Endothelial cell of umbilical vein (primary cell): ENCODE results near the gene CCR9. TPM values are rescaled to one million over a fixed set of nuclear protein-coding genes. Genes with fewer than 3 reads are reported as not detected.

Source experiments
- BruUV-seq: library from RNA; stranded (reverse); fragments of 400-500 nt; replicated peaks from 2 replicates; lab custom pipeline; 2021; lab: Mats Ljungman, UMichigan
- CTCF ChIA-PET: fragments of 300-600, 350-600 bp; sonication (Branson Sonifier 250); formaldehyde crosslinking; loops from one replicate; lab custom pipeline; 2021; ENCODE audit warnings: antibody characterized with exemption, inconsistent platforms; lab: Charles Lee
- POLR2A ChIA-PET: fragments of 300-600, 350-600 bp; sonication (Branson Sonifier 250); formaldehyde crosslinking; loops from one replicate; lab custom pipeline; 2021; ENCODE audit warnings: antibody characterized with exemption, inconsistent platforms; lab: Charles Lee
- DNase-seq: peaks from one replicate; pipeline ENCODE4 v3.0.0-alpha.2; 2011; ENCODE audit warnings: low read depth, low spot score
- FAIRE-seq: peaks from 2 replicates; lab custom pipeline; 2011; peaks lifted over from hg19 to GRCh38; lab: Jason Lieb, UNC
- H2AFZ ChIP-seq: 2 replicates; pipeline ENCODE4 v1.6.0; 2012; ENCODE audit warnings: low read depth, low read length, control low read depth, inconsistent platforms
- H3K27ac ChIP-seq: 2 replicates; pipeline ENCODE4 v1.5.1; 2011; ENCODE audit warnings: low read depth, mild to moderate bottlenecking, control low read depth, low read length, moderate library complexity; ENCODE audit not compliant: insufficient read depth
- H3K27me3 ChIP-seq, 2 experiments: 2 replicates each; pipeline versions ENCODE4 v1.6.0 to v1.6.1; 2011; ENCODE audit warnings: low read length in 2 of 2, mixed read lengths in 1 of 2; ENCODE audit not compliant: control insufficient read depth in 2 of 2, insufficient read depth in 2 of 2
- H3K36me3 ChIP-seq, 2 experiments: 2 replicates in 1 of 2; 3 replicates in 1 of 2; pipeline ENCODE4 v1.5.1; 2011; ENCODE audit warnings: low read length in 2 of 2, mild to moderate bottlenecking in 1 of 2, moderate library complexity in 1 of 2; ENCODE audit not compliant: control insufficient read depth in 2 of 2, insufficient read depth in 2 of 2; ENCODE audit errors: extremely low read depth in 1 of 2
- H3K4me1 ChIP-seq: 3 replicates; pipeline ENCODE4 v1.5.1; 2011; ENCODE audit warnings: mild to moderate bottlenecking, low read length; ENCODE audit not compliant: control insufficient read depth, insufficient read depth; ENCODE audit errors: extremely low read depth
- H3K4me2 ChIP-seq: 2 replicates; pipeline ENCODE4 v1.6.1; 2011; ENCODE audit warnings: low read length, control low read depth, mixed read lengths; ENCODE audit not compliant: insufficient read depth
- H3K4me3 ChIP-seq, 3 experiments: fragments of 200-600 bp in 1 of 3; sonication (generic), shearing (Covaris generic) in 1 of 3; replicated peaks in 1 of 3; 2 replicates each; pipeline ENCODE4 v1.5.1; 2011 to 2016; ENCODE audit warnings: control low read depth in 3 of 3, low read length in 3 of 3, mild to moderate bottlenecking in 2 of 3, inconsistent platforms in 1 of 3, low read depth in 1 of 3, moderate library complexity in 1 of 3; ENCODE audit not compliant: insufficient read depth in 1 of 3
- H3K79me2 ChIP-seq: 2 replicates; pipeline ENCODE4 v1.6.0; 2012; ENCODE audit warnings: low read length, inconsistent platforms; ENCODE audit not compliant: control insufficient read depth, insufficient read depth
- H3K9ac ChIP-seq: replicated peaks from 2 replicates; pipeline ENCODE3; 2011; ENCODE audit warnings: low read length, control low read depth; ENCODE audit not compliant: insufficient read depth; ENCODE audit errors: extremely low read depth
- H3K9me1 ChIP-seq: replicated peaks from 3 replicates; pipeline ENCODE4 v1.6.0; 2011; ENCODE audit warnings: mild to moderate bottlenecking, low read length; ENCODE audit not compliant: control insufficient read depth, insufficient read depth; ENCODE audit errors: extremely low read depth
- H3K9me3 ChIP-seq: replicated peaks from 2 replicates; pipeline ENCODE4 v1.5.1; 2012; ENCODE audit warnings: low read length, inconsistent platforms; ENCODE audit not compliant: control insufficient read depth, insufficient read depth
- H4K20me1 ChIP-seq: replicated peaks from 2 replicates; pipeline ENCODE3; 2011; ENCODE audit warnings: mild to moderate bottlenecking, low read length; ENCODE audit not compliant: control insufficient read depth, insufficient read depth; ENCODE audit errors: extremely low read depth
- CTCF ChIP-seq, 2 donors: IDR thresholded peaks; 1 replicate in 1 of 2; 2 replicates in 1 of 2; pipeline ENCODE4 v1.5.1; 2011; ENCODE audit warnings: low read length in 2 of 2, mild to moderate bottlenecking in 2 of 2, moderate library complexity in 2 of 2, control low read depth in 1 of 2, inconsistent platforms in 1 of 2, low read depth in 1 of 2; ENCODE audit not compliant: insufficient read depth in 1 of 2; ENCODE audit errors: extremely low read depth in 1 of 2
- EZH2 ChIP-seq: IDR thresholded peaks from 2 replicates; pipeline ENCODE4 v1.6.1; 2012; ENCODE audit warnings: borderline replicate concordance, low read depth, mild to moderate bottlenecking, moderate library complexity, low read length, inconsistent platforms; ENCODE audit not compliant: severe bottlenecking
- FOS ChIP-seq: IDR thresholded peaks from 2 replicates; pipeline ENCODE4 v1.6.1; 2011; ENCODE audit warnings: mild to moderate bottlenecking, low read length, moderate library complexity, borderline replicate concordance; ENCODE audit not compliant: insufficient read depth
- GATA2 ChIP-seq: IDR thresholded peaks from 2 replicates; pipeline ENCODE4 v1.7.0; 2011; ENCODE audit warnings: low read depth, mild to moderate bottlenecking, moderate library complexity, mixed read lengths, low read length; ENCODE audit not compliant: insufficient read length, insufficient read depth
- JUN ChIP-seq: IDR thresholded peaks from 2 replicates; pipeline ENCODE4 v1.6.1; 2011; ENCODE audit warnings: borderline replicate concordance, low read depth; ENCODE audit not compliant: insufficient read length, insufficient read depth
- MAX ChIP-seq: IDR thresholded peaks from 2 replicates; pipeline ENCODE4 v1.6.1; 2011; ENCODE audit not compliant: insufficient read depth, insufficient read length
- MYC ChIP-seq: IDR thresholded peaks from one replicate; pipeline ENCODE4 v1.6.1; 2011; ENCODE audit warnings: mild to moderate bottlenecking, low read depth, low read length
- POLR2A ChIP-seq: IDR thresholded peaks from 2 replicates; pipeline ENCODE4 v1.6.1; 2012; ENCODE audit warnings: low read depth, mild to moderate bottlenecking, control low read depth, low read length
- POLR2AphosphoS5 ChIP-seq: IDR thresholded peaks from 2 replicates; pipeline ENCODE4 v1.6.1; 2012; ENCODE audit warnings: low read depth, mild to moderate bottlenecking, control low read depth, low read length, moderate library complexity; ENCODE audit not compliant: insufficient read depth
- dilution Hi-C: fragments of 300-500 bp; cut with MboI; formaldehyde crosslinking; loops from one replicate; pipeline ENCODE4 v1.15.0; 2019; ENCODE audit warnings: low sequenced_read_pairs; ENCODE audit not compliant: extremely low pct_ligation_motif_present
- intact Hi-C: fragments of 100-400 bp; cut with micrococcal nuclease; formaldehyde crosslinking; loops from one replicate; pipeline ENCODE4 v1.10.0; 2022
- polyA plus RNA-seq, 4 experiments: library from polyadenylated mRNA; depleted of rRNA in 3 of 4; stranded (reverse) in 3 of 4; unstranded in 1 of 4; fragments of >200 nt; gene quantifications; 2 replicates each; pipeline versions ENCODE4 v1.2.1 to v1.2.3, GENCODE V29; 2011 to 2012; ENCODE audit warnings: missing spikeins in 1 of 4
- total RNA-seq: library from RNA; stranded (reverse); gene quantifications from 2 replicates; pipeline ENCODE4 v1.2.3, GENCODE V29; 2021

Gene CCR9
- total and polyA plus RNA-seq, 2 donors (not counting 3 experiments of a cell fraction or from before 2014, with no cell fraction given), result not detected

GRCh38 chr3:45878124-45878523 lies 8.2 kb upstream of the CCR9 start:
- ChIA-PET CTCF (no interaction called here), POLR2A (no interaction called here)
- H3K4me3 ChIP-seq, result no peak overlapping the region
- H3K79me2 ChIP-seq, result no peaks in the 10 kb centered on the region
- no peak overlapping the region for H2AFZ ChIP-seq
- dilution Hi-C loops, result no loop called here
- H3K9ac ChIP-seq, result no peak overlapping the region
- intact Hi-C loops, result no loop called here
- TF ChIP-seq JUN (no peak), FOS (no peak), POLR2A (no peak), EZH2 (no peak), CTCF (IDR thresholded peaks at IDR 0.05; ENCODE audit: extremely low read depth in 1 of 2, insufficient read depth in 1 of 2, low read depth in 1 of 2, low read length in 2 of 2) (no peak), MAX (no peak), POLR2AphosphoS5 (no peak), GATA2 (no peak), MYC (no peak)
- H3K27me3 ChIP-seq, result peaks cover 4 to 7% of the 10 kb centered on the region in 2 experiments
- no peak overlapping the region for H3K27ac ChIP-seq
- no TSS peak for BruUV-seq
- no peaks in the 10 kb centered on the region for H4K20me1 ChIP-seq
- FAIRE-seq (no peak), DNase-seq (no peak)
- H3K9me1 ChIP-seq, result no peaks in the 10 kb centered on the region
- H3K9me3 ChIP-seq, result no peaks in the 10 kb centered on the region
- no peaks in the 10 kb centered on the region for H3K4me1 ChIP-seq
- no peaks in the 10 kb centered on the region for H3K36me3 ChIP-seq
- no peak overlapping the region for H3K4me2 ChIP-seq
